GM18520 (cell line): ENCODE results near the gene C4orf50.
"Not testable (repeated sequence)": the region's sequence is repeated elsewhere in the genome, so short reads cannot be mapped to it uniquely, and the experiment has no call there.

Experiments used
- ATAC-seq: cut with Tn5 transposase; IDR thresholded peaks from one replicate; pipeline ENCODE4 v1.9.1; 2021; ENCODE audit not compliant: unreplicated experiment

C4orf50 gene

DNA sequence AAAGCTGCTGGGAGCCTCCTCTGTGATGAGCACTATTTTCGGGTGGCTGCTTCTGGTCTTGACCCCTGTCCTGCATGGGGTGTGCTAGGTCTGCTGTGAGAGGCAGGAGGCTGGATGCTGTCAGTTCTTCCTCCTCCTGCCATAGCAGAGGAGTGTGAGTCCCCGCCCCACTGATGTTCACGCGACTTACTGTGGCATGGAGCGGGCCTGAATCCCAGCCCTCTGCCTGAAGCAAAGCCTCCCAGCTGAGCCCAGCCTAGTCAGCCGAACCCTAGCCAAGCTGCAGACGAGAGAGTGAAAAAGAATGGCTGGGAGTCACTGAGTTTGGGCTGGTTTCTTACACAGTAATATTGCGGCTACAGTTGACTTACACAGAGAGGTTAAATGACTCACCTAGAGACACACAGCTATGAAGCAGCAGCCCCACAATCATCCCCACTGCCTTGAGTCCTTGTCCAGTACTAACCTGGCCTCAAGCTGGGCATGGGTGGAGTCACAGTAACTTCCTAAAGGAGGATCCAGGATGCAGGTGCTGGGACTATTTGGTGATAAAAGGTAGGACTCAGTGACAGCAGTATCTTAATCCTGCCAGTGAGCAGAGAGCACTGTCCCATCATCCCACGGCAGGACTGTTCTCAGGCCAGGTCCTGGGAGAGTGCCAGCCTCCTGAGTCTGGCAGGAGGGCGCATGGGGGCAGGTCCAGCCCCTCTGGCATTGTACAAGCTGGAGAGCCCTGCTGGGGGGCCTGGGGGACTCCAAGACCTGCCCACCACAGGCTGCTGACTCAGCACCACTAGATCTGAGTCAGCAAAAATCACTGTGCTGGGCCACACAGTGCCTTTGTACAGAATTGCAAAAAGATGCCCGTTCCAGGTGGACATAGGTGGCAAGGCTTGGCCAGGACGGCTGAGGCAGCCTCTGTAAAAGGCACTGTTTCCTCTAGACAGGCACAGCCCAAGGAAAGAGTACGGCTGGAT is 65.0 kb downstream of the C4orf50 start:
- ATAC-seq, result no peak

GRCh38 chr4:5952286-5952974 is 65.8 kb downstream of the C4orf50 start:
- ATAC-seq, result no peak

- not testable (repeated sequence) for ATAC-seq
Observed at GRCh38 chr4:5946653-5947052, 71.6 kb downstream of the C4orf50 start.

GRCh38 chr4:5945936-5946335 is 72.3 kb downstream of the C4orf50 start:
- no peak for ATAC-seq

GRCh38 chr4:5945171-5945570 is 73.1 kb downstream of the C4orf50 start:
- no peak for ATAC-seq

GRCh38 chr4:5943561-5943960 is 74.7 kb downstream of the C4orf50 start:
- no peak for ATAC-seq

GRCh38 chr4:5942947-5943346 is 75.3 kb downstream of the C4orf50 start:
- no peak for ATAC-seq

- no peak for ATAC-seq
Observed at GRCh38 chr4:5941601-5942000, 76.6 kb downstream of the C4orf50 start.

DNA sequence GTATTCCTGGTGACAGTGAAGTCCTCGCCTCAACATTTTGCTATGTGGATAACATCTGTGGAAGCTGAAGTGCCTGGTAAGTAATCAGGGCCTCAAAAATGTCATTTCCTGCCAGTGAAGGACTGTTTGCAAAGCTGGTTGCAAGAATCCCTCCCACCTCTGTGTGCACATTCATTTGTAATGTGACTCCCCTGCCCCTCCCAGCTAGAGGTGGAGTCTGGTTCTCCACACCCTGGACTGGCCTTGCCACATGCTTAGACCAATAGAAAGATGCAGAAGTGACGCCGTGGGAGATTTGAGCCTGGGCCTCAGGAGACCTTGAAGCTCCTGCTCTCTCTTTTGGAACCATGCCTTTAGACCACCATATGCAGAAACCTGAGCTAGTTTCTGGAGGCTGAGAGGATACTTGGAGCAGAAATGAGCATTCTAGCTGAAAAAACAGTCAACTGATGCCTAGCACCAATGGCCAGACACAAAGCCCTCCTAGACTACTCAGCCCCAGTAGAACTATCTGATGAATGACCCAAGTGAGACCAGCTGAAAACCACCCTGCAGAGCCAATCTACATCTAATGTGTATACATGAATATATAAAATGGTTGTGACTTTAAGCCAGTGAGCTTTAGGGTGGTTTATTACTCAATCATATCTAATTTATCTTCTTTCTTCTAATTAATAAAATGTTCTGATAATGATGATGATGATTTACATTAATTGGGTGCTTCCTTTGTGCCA is 77.6 kb downstream of the C4orf50 start:
- no peak for ATAC-seq

- no peak for ATAC-seq
Observed at GRCh38 chr4:5933996-5934831, 84.0 kb downstream of the C4orf50 start.

DNA sequence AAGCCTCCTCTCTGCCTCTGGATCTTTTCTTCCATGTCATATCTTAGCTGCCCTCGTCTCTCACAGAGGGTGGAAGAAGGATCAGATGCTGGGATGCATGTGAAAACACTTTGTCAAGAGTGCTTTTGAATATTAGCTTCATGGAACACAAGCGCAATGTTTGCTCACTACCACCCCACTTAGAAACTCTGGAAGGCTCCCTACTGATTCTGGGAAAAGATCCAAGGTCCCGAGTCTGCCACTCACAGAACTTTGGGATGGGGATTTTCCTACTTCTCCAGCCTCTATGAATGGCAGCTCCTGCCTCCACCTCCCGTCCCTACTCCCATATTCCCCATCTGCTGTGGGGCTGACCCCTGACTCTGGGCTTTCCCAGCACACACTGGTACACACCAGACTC is 85.1 kb downstream of the C4orf50 start:
- no peak for ATAC-seq

DNA sequence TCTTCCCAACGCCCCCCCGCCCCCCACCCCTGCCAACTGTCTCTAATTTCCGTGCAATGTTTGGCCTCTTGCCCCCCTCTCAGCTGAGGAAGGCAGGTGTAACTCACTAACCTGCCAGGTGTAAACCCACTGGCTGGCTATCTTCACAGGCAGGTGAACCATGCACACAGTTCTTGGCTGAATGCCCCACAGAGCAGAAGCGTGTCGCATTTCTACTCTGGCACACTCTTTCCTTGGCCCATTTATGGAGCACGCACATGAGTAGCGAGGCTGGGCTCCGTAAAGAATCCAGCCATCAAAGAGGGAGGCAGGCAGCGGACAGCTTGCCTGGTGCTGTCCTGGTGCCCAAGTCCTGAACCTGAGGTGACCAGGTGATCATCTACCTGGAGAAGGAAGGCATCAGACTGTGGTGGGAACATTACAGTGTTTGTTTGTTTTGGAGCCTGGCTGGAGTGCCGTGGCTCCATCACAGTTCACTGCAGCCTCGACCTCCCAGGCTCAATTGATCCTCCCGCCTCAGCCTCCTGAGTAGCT is 86.1 kb downstream of the C4orf50 start:
- ATAC-seq, result no peak

- ATAC-seq, result no peak
Observed at GRCh38 chr4:5931526-5931925, 86.7 kb downstream of the C4orf50 start.

DNA sequence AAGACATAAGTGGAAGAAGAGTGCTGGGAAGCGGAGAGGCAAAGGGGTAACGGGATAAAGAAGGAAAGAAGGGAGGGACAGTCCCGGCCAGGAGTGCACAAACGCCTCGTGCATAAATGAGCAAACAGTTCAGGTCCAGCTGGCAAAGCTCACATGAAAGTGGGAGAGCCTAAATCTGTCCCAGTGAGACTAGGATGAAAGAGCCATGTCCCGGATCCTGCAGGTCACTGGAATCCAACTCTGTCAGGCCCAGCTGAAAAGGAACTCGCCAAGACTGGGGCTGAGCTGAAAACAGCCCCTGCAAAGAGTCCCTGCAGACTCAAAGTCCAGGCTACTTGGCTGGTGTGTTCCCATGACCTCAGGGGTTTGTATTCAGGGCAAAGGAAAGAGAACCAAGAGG is 87.4 kb downstream of the C4orf50 start:
- no peak for ATAC-seq

GRCh38 chr4:5930456-5930855 is 87.8 kb downstream of the C4orf50 start:
- no peak for ATAC-seq

DNA sequence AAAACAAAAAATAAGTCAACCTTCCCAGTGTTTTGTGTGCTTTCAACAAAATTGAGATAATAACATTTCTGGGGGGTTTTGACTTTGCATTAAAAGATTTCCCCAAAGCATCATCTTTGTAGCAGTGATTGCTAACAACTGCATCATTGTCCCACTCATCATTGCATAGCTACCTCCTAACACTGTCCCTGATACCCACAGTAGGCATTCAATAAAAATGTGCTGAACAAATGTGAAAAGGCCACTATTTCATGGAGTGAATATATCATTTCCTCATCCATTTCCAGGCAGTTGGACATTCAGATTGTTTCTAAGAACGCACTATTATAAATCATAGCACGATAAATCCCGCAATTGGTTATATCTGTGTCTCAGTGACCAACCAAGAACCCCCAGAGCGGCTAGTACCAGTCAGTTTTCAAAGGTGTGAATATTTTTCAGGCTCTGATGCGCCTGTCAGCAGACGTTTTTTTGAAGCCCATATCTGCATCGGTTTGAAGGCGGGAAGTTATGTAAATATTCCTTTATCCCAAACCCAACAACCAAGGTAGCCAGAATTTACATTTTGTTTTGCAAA is 89.3 kb downstream of the C4orf50 start:
- ATAC-seq, result no peak

DNA sequence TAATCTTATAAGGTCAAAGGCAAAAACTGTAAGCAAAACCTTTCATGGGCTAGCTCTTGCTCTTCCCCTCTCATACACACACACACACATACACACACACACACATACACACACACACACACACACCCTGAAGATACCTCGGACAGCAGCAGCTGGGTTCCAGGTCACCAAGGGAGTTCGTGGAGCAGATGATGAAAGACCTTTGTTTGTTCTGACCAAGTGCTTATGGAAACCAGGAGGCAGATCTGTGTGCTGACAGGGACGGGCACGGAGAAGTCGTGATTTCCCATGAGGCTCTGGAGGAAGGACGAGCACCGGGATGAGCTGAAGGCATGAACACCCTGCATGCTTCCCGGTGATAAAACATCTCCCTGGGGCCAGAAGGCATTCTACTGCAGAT is 90.0 kb downstream of the C4orf50 start:
- ATAC-seq, result no peak

DNA sequence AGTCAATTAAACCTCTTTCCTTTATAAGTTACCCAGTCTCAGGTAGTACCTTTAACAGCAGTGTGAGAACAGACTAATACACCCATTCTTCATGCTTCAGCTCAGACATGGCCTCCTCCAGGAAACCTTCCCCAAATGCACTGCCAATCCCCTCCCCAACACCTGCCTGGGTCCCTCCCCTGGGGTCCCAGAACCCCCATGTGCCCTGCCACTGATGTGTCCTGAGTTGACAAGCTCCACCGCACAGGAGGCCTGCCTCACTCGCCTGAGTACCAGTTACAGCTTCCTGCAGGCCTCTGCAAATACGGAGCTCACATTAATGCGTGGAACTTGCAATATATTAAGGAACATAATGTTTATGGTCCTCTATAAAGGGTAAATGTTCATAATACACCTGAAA is 90.5 kb downstream of the C4orf50 start:
- no peak for ATAC-seq

DNA sequence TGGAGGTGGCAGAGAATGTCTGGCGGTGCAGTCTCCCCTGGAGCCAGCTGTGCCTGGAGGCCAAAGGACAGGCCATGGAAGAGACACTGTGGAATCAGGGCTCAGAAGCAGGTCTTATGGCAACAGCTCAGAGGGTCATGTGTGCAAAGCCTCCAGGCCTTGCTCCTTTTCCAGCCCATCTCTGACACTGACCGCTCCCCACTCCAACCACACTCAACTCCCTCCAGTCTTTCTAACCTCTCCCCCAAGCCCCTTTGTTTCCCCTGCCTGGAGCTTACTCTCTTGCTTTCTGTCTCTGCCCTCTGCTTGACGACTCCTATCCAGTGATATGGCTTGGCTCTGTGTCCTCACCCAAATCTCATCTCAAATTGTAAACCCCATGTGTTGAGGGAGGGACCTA is 91.1 kb downstream of the C4orf50 start:
- ATAC-seq, result no peak

DNA sequence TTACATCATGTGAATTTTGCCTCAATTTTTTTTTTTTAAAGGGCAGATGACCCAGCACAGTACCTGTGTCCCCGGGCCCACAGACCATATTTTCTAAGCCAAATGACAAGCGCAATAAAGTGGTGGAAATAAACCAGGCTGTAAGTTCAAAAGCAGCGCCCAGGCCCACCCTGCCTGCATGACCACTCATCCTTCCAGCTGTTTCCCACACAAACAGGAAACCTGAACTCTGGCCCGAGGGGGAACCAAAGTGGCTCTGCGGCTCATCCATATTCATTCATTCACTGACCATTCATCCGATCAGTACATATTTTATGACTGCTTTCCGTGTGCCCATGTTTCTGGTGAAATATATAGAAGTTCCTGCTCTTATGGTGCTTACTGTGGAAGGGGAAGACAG is 91.6 kb downstream of the C4orf50 start:
- ATAC-seq, result no peak
